SU-DHL-6 (cell line): Measurements from ENCODE around the gene CYP19A1.

Experiments
- EZH2phosphoT487 ChIP-seq: fragments of 200-600 bp; sonication (generic), shearing (Covaris generic); conservative IDR thresholded peaks from 2 replicates; pipeline ENCODE4 v1.6.1; 2018; ENCODE audit warnings: mild to moderate bottlenecking, antibody characterized with exemption, low read length, moderate library complexity, mixed read lengths
- TF ChIP-seq, protein P1 (sequence below): fragments of 200-600 bp; sonication (generic); IDR thresholded peaks from one replicate; pipeline ENCODE4 v1.5.1; 2017; ENCODE audit warnings: antibody characterized with exemption, mild to moderate bottlenecking, low read length, moderate library complexity; ENCODE audit not compliant: insufficient read depth, poor library complexity, severe bottlenecking

DNA sequence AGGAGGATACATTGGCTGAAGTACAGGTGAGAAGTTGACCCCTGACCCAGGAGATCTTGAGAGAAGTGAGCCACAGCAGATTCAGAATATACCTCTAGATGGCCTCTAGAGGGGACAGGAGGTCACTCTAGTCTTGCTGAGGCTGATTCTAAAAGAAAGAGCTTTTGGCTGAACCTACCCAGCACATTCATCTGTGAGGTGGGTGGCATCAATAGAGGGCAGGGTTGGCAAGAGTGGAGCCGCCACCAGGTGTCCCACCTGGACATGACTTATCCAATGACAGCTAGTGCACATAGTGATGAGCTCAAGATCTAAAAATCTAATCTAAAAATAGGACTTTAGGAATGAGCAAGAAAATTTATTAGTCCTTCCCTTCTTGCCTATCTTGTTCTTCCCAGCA lies 51.6 kb downstream of the CYP19A1 start:
- TF ChIP-seq, protein P1, sequence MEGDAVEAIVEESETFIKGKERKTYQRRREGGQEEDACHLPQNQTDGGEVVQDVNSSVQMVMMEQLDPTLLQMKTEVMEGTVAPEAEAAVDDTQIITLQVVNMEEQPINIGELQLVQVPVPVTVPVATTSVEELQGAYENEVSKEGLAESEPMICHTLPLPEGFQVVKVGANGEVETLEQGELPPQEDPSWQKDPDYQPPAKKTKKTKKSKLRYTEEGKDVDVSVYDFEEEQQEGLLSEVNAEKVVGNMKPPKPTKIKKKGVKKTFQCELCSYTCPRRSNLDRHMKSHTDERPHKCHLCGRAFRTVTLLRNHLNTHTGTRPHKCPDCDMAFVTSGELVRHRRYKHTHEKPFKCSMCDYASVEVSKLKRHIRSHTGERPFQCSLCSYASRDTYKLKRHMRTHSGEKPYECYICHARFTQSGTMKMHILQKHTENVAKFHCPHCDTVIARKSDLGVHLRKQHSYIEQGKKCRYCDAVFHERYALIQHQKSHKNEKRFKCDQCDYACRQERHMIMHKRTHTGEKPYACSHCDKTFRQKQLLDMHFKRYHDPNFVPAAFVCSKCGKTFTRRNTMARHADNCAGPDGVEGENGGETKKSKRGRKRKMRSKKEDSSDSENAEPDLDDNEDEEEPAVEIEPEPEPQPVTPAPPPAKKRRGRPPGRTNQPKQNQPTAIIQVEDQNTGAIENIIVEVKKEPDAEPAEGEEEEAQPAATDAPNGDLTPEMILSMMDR, result no peak
- no peak for TF ChIP-seq EZH2phosphoT487
